GM19468 (cell line): ENCODE data around the gene LCTL.
"Not testable (repeated sequence)": the region's sequence is repeated elsewhere in the genome, so short reads cannot be mapped to it uniquely, and the experiment has no call there.

ENCODE experiments used
- ATAC-seq: cut with Tn5 transposase; IDR thresholded peaks from one replicate; pipeline ENCODE4 v1.9.1; 2021; ENCODE audit warnings: mild to moderate bottlenecking, moderate library complexity, moderate number of reproducible peaks; ENCODE audit not compliant: unreplicated experiment; ENCODE audit errors: extremely low read depth

Gene LCTL

GRCh38 chr15:66503780-66504562 lies 61.8 kb downstream of the LCTL start:
- ATAC-seq, result no peak

DNA sequence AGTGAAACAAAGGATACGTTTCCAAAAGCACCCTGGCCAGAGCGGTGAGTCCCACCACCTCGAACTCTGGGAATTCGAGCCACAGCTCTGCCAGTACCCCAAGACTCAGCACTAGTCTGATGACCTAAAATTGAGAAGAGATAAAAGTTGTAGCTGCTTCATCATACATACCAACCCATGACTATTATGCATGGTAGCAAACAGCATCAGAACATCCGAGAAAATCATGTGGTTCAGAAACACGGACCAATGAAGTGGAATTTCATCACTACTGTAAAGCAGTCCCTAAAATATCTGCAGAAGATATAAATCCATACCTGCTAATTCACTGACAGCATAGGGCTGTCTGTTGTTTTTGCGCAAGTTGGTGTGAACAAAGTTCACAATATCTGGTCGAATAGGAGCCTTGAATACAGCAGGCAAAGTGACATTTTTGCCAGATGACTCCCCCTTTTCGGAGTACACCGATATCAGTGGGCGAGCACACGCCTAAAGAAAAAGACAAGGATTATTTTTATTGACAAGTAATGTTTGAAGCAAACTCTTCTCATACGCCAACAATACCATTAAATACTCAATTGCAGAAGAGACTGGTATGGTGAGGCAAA lies 62.7 kb downstream of the LCTL start:
- ATAC-seq, result not testable (repeated sequence)

DNA sequence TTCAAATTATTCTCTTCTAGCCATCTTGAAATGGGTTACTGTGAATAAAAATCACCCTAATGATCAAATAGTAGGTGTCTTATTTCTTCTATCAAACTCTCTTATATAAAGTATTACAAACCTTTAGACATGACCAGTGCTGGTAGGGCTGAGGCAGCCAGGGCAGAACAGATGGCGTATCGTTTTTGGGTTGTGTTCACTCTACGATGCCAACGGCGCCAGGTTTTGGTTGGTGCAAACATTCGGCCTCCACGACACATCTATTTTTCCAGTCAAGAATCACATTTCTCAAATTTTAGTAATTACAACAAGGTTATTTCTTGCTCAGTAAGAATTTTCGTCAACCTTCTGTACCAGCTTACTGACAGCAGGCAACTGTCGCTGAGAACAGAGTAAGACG lies 63.3 kb downstream of the LCTL start:
- no peak for ATAC-seq

DNA sequence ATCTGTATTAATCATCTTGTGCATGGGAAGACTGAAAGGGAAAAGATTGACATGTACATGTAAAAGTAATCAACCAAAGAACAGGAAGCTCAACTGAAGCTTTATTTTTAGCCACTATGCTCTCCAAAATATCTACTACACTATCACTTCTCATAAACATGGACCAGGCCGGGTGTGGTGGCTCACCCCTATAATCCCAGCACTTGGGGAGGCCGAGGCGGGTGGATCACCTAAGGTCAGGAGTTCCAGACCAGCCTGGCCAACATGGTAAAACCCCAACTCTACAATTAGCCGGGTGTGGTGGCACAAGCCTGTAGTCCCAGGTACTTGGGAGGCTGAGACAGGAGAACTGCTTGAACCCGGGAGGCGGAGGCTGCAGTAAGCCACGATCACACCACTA lies 65.5 kb downstream of the LCTL start:
- not testable (repeated sequence) for ATAC-seq

GRCh38 chr15:66498501-66499386 lies 67.1 kb downstream of the LCTL start:
- ATAC-seq, result no peak
